ENCODE measurements around the gene DUSP2. TPM values are rescaled to one million over a fixed set of nuclear protein-coding genes. Genes with fewer than 3 reads are reported as not detected.

The DUSP2 gene
- total and polyA plus RNA-seq, 4 donors = 5.2 to 10.7 (median 7.9) TPM

DNA sequence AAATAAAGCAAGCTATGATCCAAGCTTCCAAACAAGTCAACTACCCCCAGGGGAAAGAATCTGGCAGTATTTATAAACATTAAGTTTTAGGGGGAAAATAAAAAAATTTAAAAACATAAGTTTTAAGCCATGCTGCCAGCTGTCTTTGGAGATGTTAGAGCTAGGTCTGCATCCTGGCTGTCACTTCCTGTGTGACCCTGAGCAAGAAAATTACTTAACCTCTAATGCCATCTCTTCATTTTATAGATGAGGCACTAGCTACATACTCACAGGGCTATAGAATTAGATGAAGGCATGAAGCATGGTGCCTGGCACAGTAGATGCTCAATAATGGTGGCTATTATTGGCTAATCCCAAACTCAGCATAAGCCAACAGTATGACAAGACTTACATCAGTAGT lies 35.3 kb upstream of the DUSP2 start:
- H3K36me3 ChIP-seq (ENCODE audit: control insufficient read depth, insufficient read depth, low read length) = peaks cover 14% of the 10 kb centered on the region
- H3K4me1 ChIP-seq (ENCODE audit: control insufficient read depth, insufficient read depth, low read length) = no peaks in the 10 kb centered on the region
- H3K27me3 ChIP-seq (ENCODE audit: control insufficient read depth, insufficient read depth, low read length) = no peaks in the 10 kb centered on the region
- no peak overlapping the region for H3K4me3 ChIP-seq (ENCODE audit: low read depth, low read length)
- H3K27ac ChIP-seq (ENCODE audit: low read depth, low read length) = no peak overlapping the region
- no peak for DNase-seq (ENCODE audit: low read depth in 4 of 6, low spot score in 6 of 6)
- H3K9me3 ChIP-seq (ENCODE audit: control insufficient read depth, insufficient read depth, low read length) = no peaks in the 10 kb centered on the region

DNA sequence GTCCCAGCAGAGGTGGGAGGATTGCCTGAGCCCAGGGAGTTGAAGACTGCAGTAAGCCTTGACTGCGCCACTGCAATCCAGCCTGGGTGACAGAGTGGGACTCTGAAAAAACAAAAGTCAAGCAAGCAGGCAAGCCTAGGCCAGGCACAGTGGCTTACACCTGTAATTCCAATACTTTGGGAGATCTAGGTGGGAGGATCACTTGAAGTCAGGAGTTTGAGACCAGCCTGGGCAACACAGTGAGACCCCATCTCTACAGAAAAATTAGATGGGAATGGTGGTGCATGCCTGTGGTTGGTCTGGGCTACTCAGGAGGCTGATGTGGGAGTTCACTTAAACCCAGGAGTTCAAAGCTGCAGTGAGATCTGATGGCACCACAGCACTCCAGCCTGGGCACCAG lies 34.8 kb upstream of the DUSP2 start:
- no peak overlapping the region for H3K27ac ChIP-seq (ENCODE audit: low read depth, low read length)
- no peaks in the 10 kb centered on the region for H3K9me3 ChIP-seq (ENCODE audit: control insufficient read depth, insufficient read depth, low read length)
- H3K4me3 ChIP-seq (ENCODE audit: low read depth, low read length) = no peak overlapping the region
- DNase-seq (ENCODE audit: low read depth in 4 of 6, low spot score in 6 of 6) = no peak
- H3K36me3 ChIP-seq (ENCODE audit: control insufficient read depth, insufficient read depth, low read length) = peaks cover 13% of the 10 kb centered on the region
- 100% methylated on average over 1 of the region's 1 CpG for WGBS (ENCODE audit: insufficient coverage)
- no peaks in the 10 kb centered on the region for H3K27me3 ChIP-seq (ENCODE audit: control insufficient read depth, insufficient read depth, low read length)
- H3K4me1 ChIP-seq (ENCODE audit: control insufficient read depth, insufficient read depth, low read length) = no peaks in the 10 kb centered on the region

DNA sequence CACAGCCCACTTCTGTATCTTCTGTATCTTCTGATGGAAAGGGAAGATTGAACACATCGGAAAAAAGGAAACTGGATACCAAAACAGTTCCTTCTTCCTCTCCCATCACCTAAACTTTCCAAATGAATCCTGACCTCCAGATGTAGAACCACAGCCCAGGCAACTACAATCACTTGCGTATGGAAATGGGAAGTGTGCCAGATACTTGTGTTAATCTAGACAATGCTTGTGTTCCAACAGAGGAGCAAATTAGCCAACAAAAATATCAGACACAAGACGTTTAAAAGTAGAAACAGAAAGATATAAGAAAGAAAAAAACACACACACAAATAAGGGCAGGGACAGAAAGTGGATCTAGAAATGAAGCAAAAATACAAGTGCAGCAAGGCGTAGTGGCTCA lies 31.4 kb upstream of the DUSP2 start:
- WGBS (ENCODE audit: insufficient coverage) = 86% methylated on average over 1 of the region's 4 CpGs
- no peak overlapping the region for H3K27ac ChIP-seq (ENCODE audit: low read depth, low read length)
- H3K4me1 ChIP-seq (ENCODE audit: control insufficient read depth, insufficient read depth, low read length) = no peaks in the 10 kb centered on the region
- H3K27me3 ChIP-seq (ENCODE audit: control insufficient read depth, insufficient read depth, low read length) = no peaks in the 10 kb centered on the region
- no peaks in the 10 kb centered on the region for H3K9me3 ChIP-seq (ENCODE audit: control insufficient read depth, insufficient read depth, low read length)
- H3K4me3 ChIP-seq (ENCODE audit: low read depth, low read length) = no peak overlapping the region
- no peak for DNase-seq (ENCODE audit: low read depth in 4 of 6, low spot score in 6 of 6)
- no peaks in the 10 kb centered on the region for H3K36me3 ChIP-seq (ENCODE audit: control insufficient read depth, insufficient read depth, low read length)

DNA sequence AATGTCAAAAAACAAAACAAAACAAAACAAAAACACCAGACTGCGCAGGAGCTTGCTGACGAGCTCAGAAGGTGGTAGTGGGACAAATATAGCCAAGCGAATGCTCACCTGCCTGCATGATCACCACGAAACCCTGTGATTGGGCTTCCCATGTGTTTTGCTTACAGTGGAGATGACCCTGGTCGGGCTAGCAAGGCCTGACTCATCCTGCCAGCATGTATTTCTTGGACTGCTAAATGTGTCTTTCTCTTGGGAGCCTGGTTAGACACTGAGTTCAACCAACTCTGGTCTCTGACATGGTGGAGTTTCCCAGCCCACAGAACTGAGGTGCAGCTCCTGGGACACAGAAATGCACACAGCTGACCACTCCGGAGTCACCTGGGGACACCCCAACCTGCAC lies 30.7 kb upstream of the DUSP2 start:
- Histone ChIP-seq H3K4me1 (ENCODE audit: control insufficient read depth, insufficient read depth, low read length) (no peaks in the 10 kb centered on the region), H3K9me3 (ENCODE audit: control insufficient read depth, insufficient read depth, low read length) (no peaks in the 10 kb centered on the region), H3K27me3 (ENCODE audit: control insufficient read depth, insufficient read depth, low read length) (no peaks in the 10 kb centered on the region), H3K36me3 (ENCODE audit: control insufficient read depth, insufficient read depth, low read length) (no peaks in the 10 kb centered on the region), H3K27ac (ENCODE audit: low read depth, low read length) (no peak overlapping the region), H3K4me3 (ENCODE audit: low read depth, low read length) (no peak overlapping the region)
- no peak for DNase-seq (ENCODE audit: low read depth in 4 of 6, low spot score in 6 of 6)
- WGBS (ENCODE audit: insufficient coverage) = 89% methylated on average over 6 of the region's 6 CpGs

DNA sequence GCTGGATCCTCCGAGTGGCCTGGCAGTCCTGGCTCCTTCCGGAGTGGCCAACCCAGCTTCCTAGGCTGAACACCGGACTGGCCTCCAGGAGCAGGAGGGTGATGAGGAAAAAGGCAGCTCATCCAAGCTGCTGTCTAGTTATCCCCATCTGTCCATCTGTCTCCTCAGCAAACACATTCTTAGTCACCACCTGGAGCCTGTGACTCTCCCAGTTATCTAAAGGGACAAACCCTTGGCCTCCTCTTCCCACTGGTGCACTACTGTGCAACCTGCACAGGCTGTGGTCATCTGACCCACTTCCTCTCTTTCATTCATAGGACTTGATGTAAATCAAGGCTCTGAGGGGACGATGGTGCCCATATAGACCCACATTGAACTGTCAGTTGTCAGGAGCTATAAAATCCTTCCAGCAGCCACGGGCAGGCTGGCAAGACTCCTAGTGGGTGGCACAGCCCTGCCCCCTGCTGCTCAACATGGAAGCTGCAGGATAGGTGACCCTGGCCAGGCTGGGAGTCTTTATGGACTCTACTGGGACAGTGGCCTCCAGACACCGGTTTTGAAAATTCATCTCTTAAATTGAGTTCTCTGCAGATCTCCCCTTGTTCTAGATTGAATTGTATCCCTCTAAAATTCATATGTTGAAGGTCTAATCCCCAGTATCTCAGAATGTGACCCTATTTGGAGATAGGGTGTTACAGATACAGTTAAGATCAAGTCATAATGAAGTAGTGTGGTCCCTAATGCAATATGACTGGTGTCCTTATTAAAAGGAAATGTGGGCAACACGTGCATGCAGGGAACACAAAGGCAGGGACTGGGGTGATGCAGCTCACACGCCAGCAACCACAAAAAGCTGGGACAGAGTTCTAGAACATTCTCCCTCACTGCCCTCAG lies 29.3 kb upstream of the DUSP2 start:
- H3K4me1 ChIP-seq (ENCODE audit: control insufficient read depth, insufficient read depth, low read length) = no peaks in the 10 kb centered on the region
- 29% methylated on average over 3 of the region's 8 CpGs for WGBS (ENCODE audit: insufficient coverage)
- no peaks in the 10 kb centered on the region for H3K27me3 ChIP-seq (ENCODE audit: control insufficient read depth, insufficient read depth, low read length)
- H3K36me3 ChIP-seq (ENCODE audit: control insufficient read depth, insufficient read depth, low read length) = no peaks in the 10 kb centered on the region
- DNase-seq (ENCODE audit: low read depth in 4 of 6, low spot score in 6 of 6) = peak; percentile 19 to 84 (median 41)
- H3K4me3 ChIP-seq (ENCODE audit: low read depth, low read length) = no peak overlapping the region
- no peak overlapping the region for H3K27ac ChIP-seq (ENCODE audit: low read depth, low read length)
- no peaks in the 10 kb centered on the region for H3K9me3 ChIP-seq (ENCODE audit: control insufficient read depth, insufficient read depth, low read length)

DNA sequence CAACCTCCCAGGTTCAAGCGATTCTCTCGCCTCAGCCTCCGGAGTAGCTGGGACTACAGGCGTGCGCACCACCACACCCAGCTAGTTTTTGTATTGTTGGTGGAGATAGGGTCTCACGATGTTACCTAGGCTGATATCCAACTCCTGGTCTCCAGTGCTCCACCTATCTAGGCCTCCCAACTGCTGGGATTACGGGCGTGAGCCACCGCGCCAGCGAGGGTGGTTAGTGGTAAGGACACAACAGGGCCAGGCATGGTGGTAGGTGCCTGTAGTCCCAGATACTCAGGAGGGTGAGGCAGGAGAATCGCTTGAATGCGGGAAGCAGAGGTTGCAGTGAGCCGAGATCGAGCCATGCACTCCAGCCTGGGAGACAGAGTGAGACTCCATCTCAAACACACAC lies 26.6 kb upstream of the DUSP2 start:
- DNase-seq (ENCODE audit: low read depth in 4 of 6, low spot score in 6 of 6) = no peak
- Histone ChIP-seq H3K9me3 (ENCODE audit: control insufficient read depth, insufficient read depth, low read length) (no peaks in the 10 kb centered on the region), H3K4me3 (ENCODE audit: low read depth, low read length) (no peak overlapping the region), H3K27me3 (ENCODE audit: control insufficient read depth, insufficient read depth, low read length) (no peaks in the 10 kb centered on the region), H3K36me3 (ENCODE audit: control insufficient read depth, insufficient read depth, low read length) (no peaks in the 10 kb centered on the region), H3K4me1 (ENCODE audit: control insufficient read depth, insufficient read depth, low read length) (no peaks in the 10 kb centered on the region), H3K27ac (ENCODE audit: low read depth, low read length) (no peak overlapping the region)
- WGBS (ENCODE audit: insufficient coverage) = 86% methylated on average over 3 of the region's 15 CpGs

DNA sequence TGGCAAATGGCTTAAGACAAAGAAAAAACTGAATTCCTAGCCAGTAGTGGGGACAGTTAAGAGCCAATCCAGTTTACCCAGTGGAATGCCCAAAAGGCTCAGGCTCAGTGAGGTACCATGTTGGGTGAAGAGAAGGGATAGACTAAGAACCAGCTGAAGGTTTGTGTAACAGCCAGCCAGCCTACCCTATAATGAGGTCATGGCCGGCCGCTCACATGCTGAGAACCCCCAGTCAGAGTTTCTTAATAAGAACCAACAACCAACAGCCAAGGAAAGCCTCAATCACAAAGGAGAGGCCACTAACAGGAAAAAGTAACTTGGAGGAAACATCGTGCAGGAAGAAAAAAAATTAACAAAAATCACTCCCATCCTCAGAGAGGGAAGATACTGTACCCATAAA lies 25.4 kb upstream of the DUSP2 start:
- Histone ChIP-seq H3K4me1 (ENCODE audit: control insufficient read depth, insufficient read depth, low read length) (no peaks in the 10 kb centered on the region), H3K36me3 (ENCODE audit: control insufficient read depth, insufficient read depth, low read length) (no peaks in the 10 kb centered on the region), H3K4me3 (ENCODE audit: low read depth, low read length) (no peak overlapping the region), H3K9me3 (ENCODE audit: control insufficient read depth, insufficient read depth, low read length) (no peaks in the 10 kb centered on the region), H3K27ac (ENCODE audit: low read depth, low read length) (no peak overlapping the region), H3K27me3 (ENCODE audit: control insufficient read depth, insufficient read depth, low read length) (no peaks in the 10 kb centered on the region)
- DNase-seq (ENCODE audit: low read depth in 4 of 6, low spot score in 6 of 6) = no peak
- no CpG with 5 or more reads among the region's 3 CpGs for WGBS (ENCODE audit: insufficient coverage)

DNA sequence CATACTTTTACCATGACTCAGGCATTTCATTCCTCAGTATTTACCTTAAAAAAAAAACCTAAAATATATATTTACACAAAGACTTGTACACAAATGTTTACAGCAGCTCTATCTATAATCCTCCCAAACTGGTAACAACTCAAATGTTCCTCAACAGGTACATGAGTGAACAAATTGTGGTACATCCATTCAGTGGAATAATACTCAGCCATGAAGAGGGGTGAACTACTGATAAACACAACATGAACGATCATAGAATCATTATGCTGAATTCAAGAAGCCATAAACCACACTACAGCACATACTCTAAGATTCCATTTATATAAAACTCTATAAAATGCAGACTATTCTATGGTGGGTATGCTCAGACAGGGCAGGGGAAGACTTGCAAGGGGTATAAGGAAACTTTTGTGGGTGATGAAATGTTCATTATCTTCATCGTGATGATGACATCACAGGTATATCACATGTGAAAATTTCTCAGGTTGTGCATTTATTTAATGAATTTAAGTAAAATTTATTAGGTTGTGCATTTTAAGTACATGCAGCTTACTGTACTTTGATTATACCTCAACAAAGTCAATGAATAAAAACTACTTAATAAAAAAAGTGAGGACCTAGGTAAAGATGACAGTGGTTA lies 24.7 kb upstream of the DUSP2 start:
- no peaks in the 10 kb centered on the region for H3K9me3 ChIP-seq (ENCODE audit: control insufficient read depth, insufficient read depth, low read length)
- WGBS (ENCODE audit: insufficient coverage) = no CpG with 5 or more reads among the region's 2 CpGs
- H3K4me3 ChIP-seq (ENCODE audit: low read depth, low read length) = no peak overlapping the region

DNA sequence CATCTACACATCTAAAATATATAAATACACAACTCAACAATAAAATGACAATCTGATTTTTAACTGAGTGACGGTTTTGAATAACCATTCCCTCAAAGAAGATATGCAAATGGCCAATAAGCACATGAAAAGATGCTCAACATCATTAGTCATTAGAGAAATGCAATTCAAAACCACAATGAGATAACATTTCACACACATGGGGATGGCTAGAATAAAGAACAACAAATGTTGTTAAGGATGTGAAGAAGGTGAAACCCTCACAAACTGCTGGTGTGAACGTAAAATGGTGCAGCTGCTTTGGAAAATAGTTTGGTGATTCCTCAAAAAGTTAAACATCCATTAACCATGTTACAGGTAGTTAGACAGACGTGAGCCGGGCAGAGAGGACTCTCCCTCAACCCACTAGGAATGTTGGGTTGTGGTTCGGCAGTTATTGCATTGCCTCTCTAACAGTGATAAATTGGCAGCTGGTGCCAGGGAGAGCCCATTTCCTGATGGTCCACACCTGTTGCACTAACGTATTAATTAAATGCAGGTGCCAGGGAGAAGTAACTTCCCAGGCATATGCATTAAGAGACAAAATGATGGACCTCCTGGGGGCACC lies 22.3 kb upstream of the DUSP2 start:
- no peak for DNase-seq (ENCODE audit: low read depth in 4 of 6, low spot score in 6 of 6)
- Histone ChIP-seq H3K27ac (ENCODE audit: low read depth, low read length) (no peak overlapping the region), H3K9me3 (ENCODE audit: control insufficient read depth, insufficient read depth, low read length) (no peaks in the 10 kb centered on the region), H3K27me3 (ENCODE audit: control insufficient read depth, insufficient read depth, low read length) (no peaks in the 10 kb centered on the region), H3K4me3 (ENCODE audit: low read depth, low read length) (no peak overlapping the region), H3K4me1 (ENCODE audit: control insufficient read depth, insufficient read depth, low read length) (peaks cover 18% of the 10 kb centered on the region), H3K36me3 (ENCODE audit: control insufficient read depth, insufficient read depth, low read length) (no peaks in the 10 kb centered on the region)
- WGBS (ENCODE audit: insufficient coverage) = 87% methylated on average over 3 of the region's 6 CpGs

More for the DNA sequence above, 24.7 kb upstream of the DUSP2 start:
- Histone ChIP-seq H3K27me3 (ENCODE audit: control insufficient read depth, insufficient read depth, low read length) (no peaks in the 10 kb centered on the region), H3K4me1 (ENCODE audit: control insufficient read depth, insufficient read depth, low read length) (peaks cover under 1% of the 10 kb centered on the region), H3K36me3 (ENCODE audit: control insufficient read depth, insufficient read depth, low read length) (no peaks in the 10 kb centered on the region), H3K27ac (ENCODE audit: low read depth, low read length) (no peak overlapping the region)
- no peak for DNase-seq (ENCODE audit: low read depth in 4 of 6, low spot score in 6 of 6)
